Uterus (tissue), 2 donors: ENCODE results near the gene PKNOX1.

Source experiments
- POLR2A ChIP-seq, 2 donors: fragments of 450-650 bp; IDR thresholded peaks; one replicate each; pipeline ENCODE4 v1.6.1; 2016; ENCODE audit warnings: antibody characterized with exemption in 2 of 2, mild to moderate bottlenecking in 1 of 2, moderate library complexity in 1 of 2
- TF ChIP-seq, protein P1 (sequence below), 4 experiments: fragments of 200-600 bp in 2 of 4; fragments of 450-650 bp in 2 of 4; sonication (generic) in 2 of 4; IDR thresholded peaks; one replicate each; pipeline ENCODE4 v1.5.1; 2016 to 2019; ENCODE audit warnings: antibody characterized with exemption in 4 of 4, mild to moderate bottlenecking in 2 of 4, moderate library complexity in 1 of 4

DNA sequence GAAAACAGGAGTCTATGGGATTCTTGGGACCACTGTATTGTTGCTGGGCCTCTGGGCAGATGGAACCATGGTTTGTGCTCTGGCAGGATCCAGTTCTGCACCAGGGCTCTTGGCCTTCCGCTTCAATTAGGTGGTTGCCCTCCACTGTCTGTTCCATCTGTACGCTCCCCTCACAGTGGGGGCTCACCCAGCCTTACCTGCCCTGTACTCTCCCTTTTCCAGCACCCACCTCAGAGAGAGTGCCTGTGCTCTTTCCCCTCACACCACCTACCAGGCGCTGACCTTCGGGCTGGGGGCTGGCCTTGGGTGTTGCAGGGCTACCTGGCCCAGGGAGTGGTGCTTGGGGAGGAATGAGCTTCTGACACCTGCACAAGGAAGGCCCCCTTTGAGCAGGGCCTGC is 7.5 kb downstream of the PKNOX1 start:
- TF ChIP-seq, protein P1, sequence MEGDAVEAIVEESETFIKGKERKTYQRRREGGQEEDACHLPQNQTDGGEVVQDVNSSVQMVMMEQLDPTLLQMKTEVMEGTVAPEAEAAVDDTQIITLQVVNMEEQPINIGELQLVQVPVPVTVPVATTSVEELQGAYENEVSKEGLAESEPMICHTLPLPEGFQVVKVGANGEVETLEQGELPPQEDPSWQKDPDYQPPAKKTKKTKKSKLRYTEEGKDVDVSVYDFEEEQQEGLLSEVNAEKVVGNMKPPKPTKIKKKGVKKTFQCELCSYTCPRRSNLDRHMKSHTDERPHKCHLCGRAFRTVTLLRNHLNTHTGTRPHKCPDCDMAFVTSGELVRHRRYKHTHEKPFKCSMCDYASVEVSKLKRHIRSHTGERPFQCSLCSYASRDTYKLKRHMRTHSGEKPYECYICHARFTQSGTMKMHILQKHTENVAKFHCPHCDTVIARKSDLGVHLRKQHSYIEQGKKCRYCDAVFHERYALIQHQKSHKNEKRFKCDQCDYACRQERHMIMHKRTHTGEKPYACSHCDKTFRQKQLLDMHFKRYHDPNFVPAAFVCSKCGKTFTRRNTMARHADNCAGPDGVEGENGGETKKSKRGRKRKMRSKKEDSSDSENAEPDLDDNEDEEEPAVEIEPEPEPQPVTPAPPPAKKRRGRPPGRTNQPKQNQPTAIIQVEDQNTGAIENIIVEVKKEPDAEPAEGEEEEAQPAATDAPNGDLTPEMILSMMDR (IDR thresholded peaks at IDR 0.05) = no peak
- TF ChIP-seq POLR2A (IDR thresholded peaks at IDR 0.05) = no peak
